H1 (cell line): Measurements from ENCODE around the gene DNAJB8.

ENCODE experiments used
- CREB1 ChIP-seq: IDR thresholded peaks from 2 replicates; pipeline ENCODE4 v1.6.1; 2012; ENCODE audit warnings: inconsistent platforms
- CTCF ChIP-seq, 3 experiments: IDR thresholded peaks; 1 replicate in 2 of 3; 2 replicates in 1 of 3; pipeline versions ENCODE4 v1.5.1 to v1.6.1; 2011; ENCODE audit warnings: low read length in 3 of 3, mild to moderate bottlenecking in 3 of 3, inconsistent platforms in 2 of 3, low read depth in 1 of 3, moderate library complexity in 1 of 3; ENCODE audit not compliant: insufficient read depth in 1 of 3; ENCODE audit errors: control extremely low read depth in 1 of 3
- EZH2 ChIP-seq: fragments of 200-600 bp; sonication (generic); IDR thresholded peaks from 2 replicates; pipeline ENCODE4 v1.7.1; 2012; ENCODE audit warnings: low read depth, mild to moderate bottlenecking, moderate library complexity, low read length, inconsistent platforms; ENCODE audit not compliant: severe bottlenecking
- POLR2AphosphoS5 ChIP-seq: IDR thresholded peaks from 2 replicates; pipeline ENCODE4 v1.6.1; 2011; ENCODE audit warnings: low read depth, low read length
- SIN3A ChIP-seq, 2 experiments: IDR thresholded peaks in 1 of 2; conservative IDR thresholded peaks in 1 of 2; 2 replicates each; pipeline ENCODE4 v1.6.1; 2011 to 2012; ENCODE audit warnings: low read length in 2 of 2, improper control_type of control experiment in 1 of 2, low read depth in 1 of 2, mild to moderate bottlenecking in 1 of 2

GRCh38 chr3:128471720-128472119, 5.0 kb upstream of the DNAJB8 start:
- TF ChIP-seq SIN3A (conservative IDR thresholded peaks at IDR 0.05 in 1 of 2, IDR thresholded peaks at IDR 0.05 in 1 of 2; ENCODE audit: low read depth in 1 of 2, low read length in 2 of 2) (no peak), CTCF (IDR thresholded peaks at IDR 0.05; ENCODE audit: control extremely low read depth in 1 of 3, insufficient read depth in 1 of 3, low read depth in 1 of 3, low read length in 3 of 3) (no peak), EZH2 (no peak), POLR2AphosphoS5 (no peak), CREB1 (no peak)
